Measurements from ENCODE around the gene MAPK6. TPM values are rescaled to one million over a fixed set of nuclear protein-coding genes. Genes with fewer than 3 reads are reported as not detected.

MAPK6 gene
- total and polyA plus RNA-seq, 10 of the 15 experiments (the other 5 are each of a cell fraction or from before 2014, with no cell fraction given): 20.6 to 100 (median 52.6) TPM

DNA sequence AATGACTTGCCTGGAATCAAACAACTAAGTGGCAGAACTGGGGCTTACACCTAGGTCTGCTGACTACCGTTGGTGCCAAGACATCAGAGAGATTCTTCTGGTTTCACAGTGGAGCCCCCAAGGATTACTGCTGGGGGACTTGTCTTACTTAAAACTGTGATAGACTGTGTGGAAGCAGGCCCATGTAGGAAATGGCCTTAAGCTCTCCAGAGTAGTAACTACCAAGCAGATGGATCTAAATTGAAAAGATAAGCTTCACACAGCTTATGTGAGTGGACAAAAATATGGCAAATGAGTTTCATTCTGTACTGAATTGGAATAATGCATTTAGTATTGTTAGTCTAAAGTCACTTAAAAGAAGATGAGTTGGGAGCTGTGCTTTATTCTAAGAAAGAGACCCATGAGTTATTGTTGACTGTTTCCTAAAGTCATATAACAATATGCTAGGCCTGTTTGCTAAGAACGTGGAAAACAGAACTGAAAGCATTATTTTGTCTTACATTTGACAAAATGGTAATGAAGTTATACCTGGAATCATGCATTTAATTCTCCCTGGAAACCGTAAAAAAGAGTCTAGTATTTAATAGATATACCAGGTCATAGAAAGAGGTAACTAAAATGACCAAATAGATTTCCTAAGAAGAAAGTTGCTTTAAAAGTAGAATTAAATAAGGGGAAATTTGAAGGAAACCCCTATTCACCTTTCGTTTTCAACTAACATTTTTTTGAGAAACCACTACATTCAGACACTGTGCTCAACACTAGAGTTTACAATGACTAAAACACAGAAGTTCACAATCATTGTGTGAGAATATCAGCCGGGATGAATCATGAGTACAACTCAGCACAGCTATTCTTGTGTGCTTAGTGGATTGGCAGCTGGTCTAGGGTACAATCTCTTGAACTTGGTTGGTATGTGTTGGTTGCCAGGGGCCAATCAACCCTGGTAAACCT lies 13.0 kb upstream of the MAPK6 start (continued):
- TF ChIP-seq, protein P1, sequence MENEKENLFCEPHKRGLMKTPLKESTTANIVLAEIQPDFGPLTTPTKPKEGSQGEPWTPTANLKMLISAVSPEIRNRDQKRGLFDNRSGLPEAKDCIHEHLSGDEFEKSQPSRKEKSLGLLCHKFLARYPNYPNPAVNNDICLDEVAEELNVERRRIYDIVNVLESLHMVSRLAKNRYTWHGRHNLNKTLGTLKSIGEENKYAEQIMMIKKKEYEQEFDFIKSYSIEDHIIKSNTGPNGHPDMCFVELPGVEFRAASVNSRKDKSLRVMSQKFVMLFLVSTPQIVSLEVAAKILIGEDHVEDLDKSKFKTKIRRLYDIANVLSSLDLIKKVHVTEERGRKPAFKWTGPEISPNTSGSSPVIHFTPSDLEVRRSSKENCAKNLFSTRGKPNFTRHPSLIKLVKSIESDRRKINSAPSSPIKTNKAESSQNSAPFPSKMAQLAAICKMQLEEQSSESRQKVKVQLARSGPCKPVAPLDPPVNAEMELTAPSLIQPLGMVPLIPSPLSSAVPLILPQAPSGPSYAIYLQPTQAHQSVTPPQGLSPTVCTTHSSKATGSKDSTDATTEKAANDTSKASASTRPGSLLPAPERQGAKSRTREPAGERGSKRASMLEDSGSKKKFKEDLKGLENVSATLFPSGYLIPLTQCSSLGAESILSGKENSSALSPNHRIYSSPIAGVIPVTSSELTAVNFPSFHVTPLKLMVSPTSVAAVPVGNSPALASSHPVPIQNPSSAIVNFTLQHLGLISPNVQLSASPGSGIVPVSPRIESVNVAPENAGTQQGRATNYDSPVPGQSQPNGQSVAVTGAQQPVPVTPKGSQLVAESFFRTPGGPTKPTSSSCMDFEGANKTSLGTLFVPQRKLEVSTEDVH (IDR thresholded peaks at IDR 0.05; ENCODE audit: low read depth, partially characterized antibody): no peak
- no peak for TF ChIP-seq IKZF1 (conservative IDR thresholded peaks at IDR 0.05)
- no peak for TF ChIP-seq POLR2AphosphoS2 (IDR thresholded peaks at IDR 0.05; ENCODE audit: low read depth, low read length)
- TF ChIP-seq EED (IDR thresholded peaks at IDR 0.05; ENCODE audit: low read depth): 0 out of 2 replicates have a peak, but pooled peaks have one; percentile 26
- peak; percentile 44 for TF ChIP-seq KLF5 (IDR thresholded peaks at IDR 0.05; ENCODE audit: partially characterized antibody)
- no peak for TF ChIP-seq HDAC2 (IDR thresholded peaks at IDR 0.05)
- TF ChIP-seq ZBTB40 (IDR thresholded peaks at IDR 0.05; ENCODE audit: borderline replicate concordance): 0 out of 2 replicates have a peak, but pooled peaks have one; percentile 17
- no peak for TF ChIP-seq SMARCA5 (IDR thresholded peaks at IDR 0.05)
- TF ChIP-seq PRDM15 (CRISPR knock-in tag; IDR thresholded peaks at IDR 0.05): no peak
- TF ChIP-seq NR2F1 (conservative IDR thresholded peaks at IDR 0.05): peak; percentile 70
- TF ChIP-seq IRF5 (IDR thresholded peaks at IDR 0.05; ENCODE audit: borderline replicate concordance): no peak
- TF ChIP-seq, protein P2, sequence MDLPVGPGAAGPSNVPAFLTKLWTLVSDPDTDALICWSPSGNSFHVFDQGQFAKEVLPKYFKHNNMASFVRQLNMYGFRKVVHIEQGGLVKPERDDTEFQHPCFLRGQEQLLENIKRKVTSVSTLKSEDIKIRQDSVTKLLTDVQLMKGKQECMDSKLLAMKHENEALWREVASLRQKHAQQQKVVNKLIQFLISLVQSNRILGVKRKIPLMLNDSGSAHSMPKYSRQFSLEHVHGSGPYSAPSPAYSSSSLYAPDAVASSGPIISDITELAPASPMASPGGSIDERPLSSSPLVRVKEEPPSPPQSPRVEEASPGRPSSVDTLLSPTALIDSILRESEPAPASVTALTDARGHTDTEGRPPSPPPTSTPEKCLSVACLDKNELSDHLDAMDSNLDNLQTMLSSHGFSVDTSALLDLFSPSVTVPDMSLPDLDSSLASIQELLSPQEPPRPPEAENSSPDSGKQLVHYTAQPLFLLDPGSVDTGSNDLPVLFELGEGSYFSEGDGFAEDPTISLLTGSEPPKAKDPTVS (IDR thresholded peaks at IDR 0.05; ENCODE audit: low read depth, low read length): no peak
- peak; percentile 75 for TF ChIP-seq MTA2 (IDR thresholded peaks at IDR 0.05; ENCODE audit: low read depth)
- TF ChIP-seq FOXK2 (IDR thresholded peaks at IDR 0.05): no peak
- TF ChIP-seq MEF2A (IDR thresholded peaks at IDR 0.05; ENCODE audit: insufficient read depth, low read depth, low read length): peak; percentile 62; the same call in 1 of the 2 replicates

All from GM12878 (cell line).